Lung (tissue), 12 donors: ENCODE measurements around the gene RGS10. TPM values are rescaled to one million over a fixed set of nuclear protein-coding genes. Genes with fewer than 3 reads are reported as not detected.
"Not testable (repeated sequence)": the region's sequence is repeated elsewhere in the genome, so short reads cannot be mapped to it uniquely, and the experiment has no call there.

ENCODE experiments used
- ATAC-seq: fragments of 200-7000 bp; cut with Tn5 transposase; one replicate; pipeline ENCODE4 v1.9.1; 2020; ENCODE audit warnings: moderate number of reproducible peaks; ENCODE audit not compliant: insufficient read depth, low FRiP score
- DNase-seq, 3 donors: peaks; one replicate each; pipeline ENCODE4 v3.0.0-alpha.2; 2013 to 2017
- H3K27ac ChIP-seq, 2 donors: one replicate each; pipeline ENCODE4 v1.5.1; 2013; ENCODE audit warnings: mild to moderate bottlenecking in 2 of 2, moderate library complexity in 2 of 2, control low read depth in 1 of 2, inconsistent platforms in 1 of 2, low read depth in 1 of 2, low read length in 1 of 2
- H3K27me3 ChIP-seq, 3 donors: one replicate each; pipeline ENCODE4 v1.5.1; 2013; ENCODE audit warnings: low read length in 2 of 3; ENCODE audit not compliant: control insufficient read depth in 3 of 3, insufficient read depth in 3 of 3
- H3K36me3 ChIP-seq, 4 donors: one replicate each; pipeline ENCODE4 v1.5.1; 2013; ENCODE audit warnings: low read length in 4 of 4, mild to moderate bottlenecking in 1 of 4, moderate library complexity in 1 of 4; ENCODE audit not compliant: control insufficient read depth in 4 of 4, insufficient read depth in 4 of 4
- H3K4me1 ChIP-seq, 5 donors: one replicate each; pipeline ENCODE4 v1.5.1; 2013; ENCODE audit warnings: low read length in 5 of 5, mild to moderate bottlenecking in 2 of 5, moderate library complexity in 1 of 5; ENCODE audit not compliant: control insufficient read depth in 5 of 5, insufficient read depth in 5 of 5
- H3K4me3 ChIP-seq: one replicate; pipeline ENCODE4 v1.5.1; 2013; ENCODE audit warnings: mild to moderate bottlenecking, control low read depth, moderate library complexity
- H3K9ac ChIP-seq, 2 donors: one replicate each; pipeline ENCODE4 v1.5.1; 2013; ENCODE audit warnings: low read length in 2 of 2, control low read depth in 1 of 2; ENCODE audit not compliant: insufficient read depth in 1 of 2
- H3K9me3 ChIP-seq, 4 donors: one replicate each; pipeline ENCODE4 v1.5.1; 2013; ENCODE audit warnings: low read length in 3 of 4, mild to moderate bottlenecking in 1 of 4, moderate library complexity in 1 of 4; ENCODE audit not compliant: control insufficient read depth in 4 of 4, insufficient read depth in 3 of 4
- WGBS, 2 donors: extraction: QIAGEN DNeasy Blood & Tissue Kit; methylation state at CpG; one replicate each; pipeline ENCODE4 v1.1.7; 2013; 5-methylcytosine and 5-hydroxymethylcytosine counted together
- polyA plus RNA-seq, 2 donors: library from polyadenylated mRNA; stranded (reverse); fragments of 200-250 nt; gene quantifications; one replicate each; pipeline ENCODE4 v1.2.1, GENCODE V29; 2013
- total RNA-seq, 2 donors: library from RNA; depleted of rRNA in 1 of 2; stranded (reverse); fragments of >200 nt in 1 of 2; gene quantifications; one replicate each; pipeline ENCODE4 v1.2.1, GENCODE V29; 2014 to 2021
- TF ChIP-seq, protein P1 (sequence below): IDR thresholded peaks from 2 replicates; pipeline ENCODE4 v1.5.1; 2012; ENCODE audit warnings: mild to moderate bottlenecking; ENCODE audit errors: control extremely low read depth, extremely low read depth
- donor health status: control.
- donor health status: control.
- donor health status: Bipolar disorder and iron deficiency.
- donor health status: healthy.
- donor health status: DM: yes; HTN: yes; CAD: no.

The RGS10 gene
- total and polyA plus RNA-seq, 4 donors: 17.0 to 43.4 (median 29.8) TPM

DNA sequence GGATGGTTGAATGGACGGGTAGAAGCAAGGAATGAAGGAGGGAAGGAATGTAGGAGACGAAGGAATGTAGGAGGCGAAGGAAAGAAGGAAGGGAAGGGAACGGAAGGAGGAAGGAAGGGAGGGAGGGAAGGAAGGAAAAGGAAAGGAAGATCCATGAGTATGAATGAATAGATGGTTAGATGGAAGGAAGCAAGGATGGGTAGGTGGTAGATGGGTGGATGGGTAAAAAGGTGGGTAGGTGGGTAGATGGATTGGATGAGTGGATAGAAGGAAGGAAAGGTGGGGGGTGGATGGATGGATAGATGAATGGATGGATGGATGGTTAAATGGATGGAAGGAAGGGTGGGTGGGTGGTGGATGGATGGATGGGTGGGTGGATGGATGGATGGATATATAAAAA is 77.4 kb downstream of the RGS10 start:
- Histone ChIP-seq H3K4me3 (no peak overlapping the region), H3K4me1 (peaks cover 0 to 6% (median 0%) of the 10 kb centered on the region in 5 donors), H3K27me3 (no peaks in the 10 kb centered on the region), H3K36me3 (no peaks in the 10 kb centered on the region), H3K9ac (no peak overlapping the region), H3K27ac (no peak overlapping the region), H3K9me3 (peaks cover 0 to 2% (median 0%) of the 10 kb centered on the region in 4 donors)
- no peak for ATAC-seq
- DNase-seq: no peak
- 67 to 73% methylated on average over 4 of the region's 4 CpGs for WGBS, 2 donors
- TF ChIP-seq, protein P1, sequence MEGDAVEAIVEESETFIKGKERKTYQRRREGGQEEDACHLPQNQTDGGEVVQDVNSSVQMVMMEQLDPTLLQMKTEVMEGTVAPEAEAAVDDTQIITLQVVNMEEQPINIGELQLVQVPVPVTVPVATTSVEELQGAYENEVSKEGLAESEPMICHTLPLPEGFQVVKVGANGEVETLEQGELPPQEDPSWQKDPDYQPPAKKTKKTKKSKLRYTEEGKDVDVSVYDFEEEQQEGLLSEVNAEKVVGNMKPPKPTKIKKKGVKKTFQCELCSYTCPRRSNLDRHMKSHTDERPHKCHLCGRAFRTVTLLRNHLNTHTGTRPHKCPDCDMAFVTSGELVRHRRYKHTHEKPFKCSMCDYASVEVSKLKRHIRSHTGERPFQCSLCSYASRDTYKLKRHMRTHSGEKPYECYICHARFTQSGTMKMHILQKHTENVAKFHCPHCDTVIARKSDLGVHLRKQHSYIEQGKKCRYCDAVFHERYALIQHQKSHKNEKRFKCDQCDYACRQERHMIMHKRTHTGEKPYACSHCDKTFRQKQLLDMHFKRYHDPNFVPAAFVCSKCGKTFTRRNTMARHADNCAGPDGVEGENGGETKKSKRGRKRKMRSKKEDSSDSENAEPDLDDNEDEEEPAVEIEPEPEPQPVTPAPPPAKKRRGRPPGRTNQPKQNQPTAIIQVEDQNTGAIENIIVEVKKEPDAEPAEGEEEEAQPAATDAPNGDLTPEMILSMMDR: no peak

DNA sequence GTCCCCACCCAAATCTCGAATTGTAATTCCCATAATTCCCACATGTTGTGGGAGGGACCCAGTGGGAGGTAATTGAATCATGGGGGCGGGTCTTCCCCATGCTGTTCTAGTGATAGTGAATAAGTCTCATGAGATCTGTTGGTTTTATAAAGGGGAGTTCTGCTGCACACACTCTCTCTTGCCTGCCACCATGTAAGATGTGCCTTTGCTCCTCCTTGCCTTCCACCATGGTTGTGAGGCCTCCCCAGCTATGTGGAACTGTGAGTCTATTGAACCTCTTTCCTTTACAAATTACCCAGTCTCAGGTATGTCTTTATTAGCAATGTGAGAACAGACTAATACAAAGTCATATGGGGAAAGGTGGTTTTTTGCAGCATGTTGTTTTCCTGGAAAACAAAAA is 79.3 kb downstream of the RGS10 start:
- not testable (repeated sequence) for DNase-seq, H3K9ac ChIP-seq, ATAC-seq, H3K4me3 ChIP-seq, H3K9me3 ChIP-seq, H3K27ac ChIP-seq, H3K36me3 ChIP-seq, H3K27me3 ChIP-seq, H3K4me1 ChIP-seq
- 85 to 89% methylated on average over 2 of the region's 2 CpGs for WGBS, 2 donors

DNA sequence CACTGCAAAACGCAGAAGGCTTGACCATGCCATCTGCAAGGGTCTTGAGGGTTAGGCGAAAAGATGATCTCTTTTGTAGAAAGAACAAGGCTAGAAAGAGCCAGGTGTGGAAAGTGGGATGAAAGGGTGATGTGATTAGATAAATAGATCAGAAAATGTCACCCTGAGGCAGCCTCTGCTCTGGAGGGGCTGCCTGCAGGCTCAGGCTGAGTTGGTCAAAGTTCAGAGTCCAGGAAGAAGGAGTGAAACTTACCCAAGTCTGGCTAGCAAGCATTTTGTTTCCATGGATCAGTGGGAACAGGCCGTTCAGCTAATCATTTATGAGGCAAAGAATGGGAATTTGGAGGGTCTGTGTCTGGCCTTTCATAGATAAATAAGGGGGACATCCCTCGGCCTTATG is 79.7 kb downstream of the RGS10 start:
- no peak overlapping the region for H3K9ac ChIP-seq
- H3K9me3 ChIP-seq: peaks cover 0 to 2% (median 0%) of the 10 kb centered on the region in 4 donors
- H3K4me3 ChIP-seq: no peak overlapping the region
- no peak for DNase-seq
- TF ChIP-seq, protein P1: no peak
- H3K36me3 ChIP-seq: peaks cover 0 to 9% (median 0%) of the 10 kb centered on the region in 4 donors
- H3K27ac ChIP-seq: no peak overlapping the region
- 90 to 95% methylated on average over 4 of the region's 4 CpGs for WGBS, 2 donors
- H3K4me1 ChIP-seq: peaks cover 0 to 6% (median 0%) of the 10 kb centered on the region in 5 donors
- ATAC-seq: no peak
- no peaks in the 10 kb centered on the region for H3K27me3 ChIP-seq

DNA sequence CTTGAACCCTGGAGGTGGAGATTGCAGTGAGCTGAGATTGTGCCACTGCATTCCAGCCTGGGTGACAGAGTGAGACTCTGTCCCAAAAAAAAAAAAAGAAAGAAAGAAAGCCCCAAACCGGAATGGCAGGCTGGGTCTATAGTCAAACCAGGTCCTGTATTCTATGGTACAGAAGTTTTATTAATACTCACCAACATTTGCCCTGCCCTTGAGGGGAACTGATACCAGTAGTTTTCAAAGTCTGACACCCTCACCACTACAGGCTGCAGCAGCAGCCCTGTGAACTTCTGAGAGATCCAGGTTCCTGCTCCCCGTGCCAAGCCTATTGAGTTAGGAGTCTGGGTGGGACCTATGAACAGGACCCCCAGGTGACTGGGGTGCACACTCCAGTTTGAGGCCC is 80.6 kb downstream of the RGS10 start:
- no peak overlapping the region for H3K27ac ChIP-seq
- H3K9ac ChIP-seq: no peak overlapping the region
- H3K4me1 ChIP-seq: peaks cover 0 to 6% (median 0%) of the 10 kb centered on the region in 5 donors
- H3K36me3 ChIP-seq: peaks cover 0 to 9% (median 2%) of the 10 kb centered on the region in 4 donors
- 57 to 80% methylated on average over 2 of the region's 2 CpGs for WGBS, 2 donors
- TF ChIP-seq, protein P1: no peak
- no peak for DNase-seq
- H3K4me3 ChIP-seq: no peak overlapping the region
- no peaks in the 10 kb centered on the region for H3K27me3 ChIP-seq
- H3K9me3 ChIP-seq: peaks cover 0 to 2% (median 0%) of the 10 kb centered on the region in 4 donors
- no peak for ATAC-seq
